ENCODE data around the gene IL2RG.

DNA sequence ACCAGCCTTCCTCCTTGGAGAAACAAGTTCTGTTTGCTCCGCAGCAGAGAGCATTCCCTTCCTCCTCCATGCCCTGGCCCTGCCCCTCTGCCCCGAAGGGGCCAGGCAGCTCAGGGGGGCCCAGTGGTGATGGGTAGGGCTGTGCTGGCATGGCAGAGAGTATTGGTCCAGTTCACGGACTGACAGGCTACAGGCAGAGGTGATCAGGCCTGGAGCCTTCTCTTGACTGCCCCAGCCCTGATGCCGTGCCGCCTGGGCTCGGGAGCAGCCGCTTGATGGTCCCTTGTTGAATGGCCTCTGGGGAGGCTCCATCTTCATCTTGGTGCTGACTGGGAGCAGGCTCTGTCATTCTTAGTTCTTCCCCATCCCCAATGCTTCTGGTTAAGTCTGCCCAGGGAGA lies 42.8 kb upstream of the IL2RG start:
- TF ChIP-seq, protein P1, sequence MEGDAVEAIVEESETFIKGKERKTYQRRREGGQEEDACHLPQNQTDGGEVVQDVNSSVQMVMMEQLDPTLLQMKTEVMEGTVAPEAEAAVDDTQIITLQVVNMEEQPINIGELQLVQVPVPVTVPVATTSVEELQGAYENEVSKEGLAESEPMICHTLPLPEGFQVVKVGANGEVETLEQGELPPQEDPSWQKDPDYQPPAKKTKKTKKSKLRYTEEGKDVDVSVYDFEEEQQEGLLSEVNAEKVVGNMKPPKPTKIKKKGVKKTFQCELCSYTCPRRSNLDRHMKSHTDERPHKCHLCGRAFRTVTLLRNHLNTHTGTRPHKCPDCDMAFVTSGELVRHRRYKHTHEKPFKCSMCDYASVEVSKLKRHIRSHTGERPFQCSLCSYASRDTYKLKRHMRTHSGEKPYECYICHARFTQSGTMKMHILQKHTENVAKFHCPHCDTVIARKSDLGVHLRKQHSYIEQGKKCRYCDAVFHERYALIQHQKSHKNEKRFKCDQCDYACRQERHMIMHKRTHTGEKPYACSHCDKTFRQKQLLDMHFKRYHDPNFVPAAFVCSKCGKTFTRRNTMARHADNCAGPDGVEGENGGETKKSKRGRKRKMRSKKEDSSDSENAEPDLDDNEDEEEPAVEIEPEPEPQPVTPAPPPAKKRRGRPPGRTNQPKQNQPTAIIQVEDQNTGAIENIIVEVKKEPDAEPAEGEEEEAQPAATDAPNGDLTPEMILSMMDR (IDR thresholded peaks at IDR 0.05), result no peak
- TF ChIP-seq POLR2A (IDR thresholded peaks at IDR 0.05), result no peak

Measured in Peyer's patch (tissue), 4 donors.